Loucy (cell line): Measurements from ENCODE around the gene EGFL7.

Experiments
- EZH2phosphoT487 ChIP-seq: fragments of 200-600 bp; IDR thresholded peaks from 2 replicates; pipeline ENCODE4 v1.6.1; 2018; ENCODE audit warnings: antibody characterized with exemption, mild to moderate bottlenecking, moderate library complexity, borderline replicate concordance
- TF ChIP-seq, protein P1 (sequence below): fragments of 200-600 bp; sonication (generic); conservative IDR thresholded peaks from 2 replicates; pipeline ENCODE4 v1.5.1; 2014; ENCODE audit warnings: mild to moderate bottlenecking, antibody characterized with exemption, low read length

GRCh38 chr9:136646827-136647711, 15.6 kb upstream of the EGFL7 start:
- TF ChIP-seq, protein P1, sequence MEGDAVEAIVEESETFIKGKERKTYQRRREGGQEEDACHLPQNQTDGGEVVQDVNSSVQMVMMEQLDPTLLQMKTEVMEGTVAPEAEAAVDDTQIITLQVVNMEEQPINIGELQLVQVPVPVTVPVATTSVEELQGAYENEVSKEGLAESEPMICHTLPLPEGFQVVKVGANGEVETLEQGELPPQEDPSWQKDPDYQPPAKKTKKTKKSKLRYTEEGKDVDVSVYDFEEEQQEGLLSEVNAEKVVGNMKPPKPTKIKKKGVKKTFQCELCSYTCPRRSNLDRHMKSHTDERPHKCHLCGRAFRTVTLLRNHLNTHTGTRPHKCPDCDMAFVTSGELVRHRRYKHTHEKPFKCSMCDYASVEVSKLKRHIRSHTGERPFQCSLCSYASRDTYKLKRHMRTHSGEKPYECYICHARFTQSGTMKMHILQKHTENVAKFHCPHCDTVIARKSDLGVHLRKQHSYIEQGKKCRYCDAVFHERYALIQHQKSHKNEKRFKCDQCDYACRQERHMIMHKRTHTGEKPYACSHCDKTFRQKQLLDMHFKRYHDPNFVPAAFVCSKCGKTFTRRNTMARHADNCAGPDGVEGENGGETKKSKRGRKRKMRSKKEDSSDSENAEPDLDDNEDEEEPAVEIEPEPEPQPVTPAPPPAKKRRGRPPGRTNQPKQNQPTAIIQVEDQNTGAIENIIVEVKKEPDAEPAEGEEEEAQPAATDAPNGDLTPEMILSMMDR: no peak
- no peak for TF ChIP-seq EZH2phosphoT487
